ENCODE measurements around the gene JAM3.
A peak's percentile ranks its signal among the peaks of the same experiment; 100 is the strongest.

- TF ChIP-seq CTCF (IDR thresholded peaks at IDR 0.05): no peak; the same call in 1 of the 2 replicates
- TF ChIP-seq MAX (IDR thresholded peaks at IDR 0.05; ENCODE audit: low read depth): no peak
- no peak for TF ChIP-seq REST (IDR thresholded peaks at IDR 0.05; ENCODE audit: low read depth, low read length)
- no peak for TF ChIP-seq MEF2A (IDR thresholded peaks at IDR 0.05; ENCODE audit: borderline replicate concordance, low read depth)
- no peak for TF ChIP-seq NFIC (IDR thresholded peaks at IDR 0.05; ENCODE audit: borderline replicate concordance)
- TF ChIP-seq TAF1 (IDR thresholded peaks at IDR 0.05; ENCODE audit: borderline replicate concordance, low read depth, low read length): no peak
- no peak for TF ChIP-seq USF2 (IDR thresholded peaks at IDR 0.05; ENCODE audit: borderline replicate concordance, low read depth, low read length)
- TF ChIP-seq SIN3A (IDR thresholded peaks at IDR 0.05; ENCODE audit: borderline replicate concordance, low read depth, low read length): no peak
- no peak for TF ChIP-seq RFX5 (IDR thresholded peaks at IDR 0.05; ENCODE audit: low read length)
- TF ChIP-seq SMC3 (IDR thresholded peaks at IDR 0.05; ENCODE audit: low read depth, low read length): peak; percentile 34; the same call in 1 of the 2 replicates
- TF ChIP-seq JUND (IDR thresholded peaks at IDR 0.05): no peak
Observed at GRCh38 chr11:134098566-134099184, 29.8 kb downstream of the JAM3 start.
